ENCODE data around the gene TAF6. TPM values are rescaled to one million over a fixed set of nuclear protein-coding genes. Genes with fewer than 3 reads are reported as not detected.

The TAF6 gene
- total RNA-seq, 1 donor from 2014 or later = 34.9 TPM

DNA sequence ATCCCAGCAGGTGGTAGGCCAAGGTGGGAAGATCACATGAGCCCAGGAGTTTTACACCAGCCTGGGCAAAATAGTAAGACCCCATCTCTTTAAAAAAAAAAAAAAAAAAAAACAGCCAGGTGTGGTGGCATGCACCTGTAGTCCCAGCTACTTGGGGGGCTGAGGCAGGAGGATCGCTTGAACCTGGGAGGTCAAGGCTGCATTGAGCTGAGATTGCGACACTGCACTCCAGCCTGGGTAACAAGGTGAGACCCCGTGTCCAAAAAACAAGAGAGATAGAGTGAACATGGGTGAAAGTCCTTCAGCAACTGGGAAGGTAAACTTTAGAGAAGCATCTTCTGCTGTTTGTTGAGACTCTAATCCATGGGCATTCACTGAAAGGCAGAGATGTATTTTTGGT, 23.3 kb upstream of the TAF6 start:
- Histone ChIP-seq H3K4me3 (no peak overlapping the region), H3K36me3 (no peaks in the 10 kb centered on the region), H3K4me1 (no peaks in the 10 kb centered on the region), H3K27me3 (no peaks in the 10 kb centered on the region), H3K27ac (no peak overlapping the region), H3K9me3 (no peaks in the 10 kb centered on the region)
- no peak for DNase-seq
- no peak for ATAC-seq
- intact Hi-C loops (cut with DNase I) = no loop called here
- TF ChIP-seq CTCF (IDR thresholded peaks at IDR 0.05) = no peak

GRCh38 chr7:100141555-100141949, 22.4 kb upstream of the TAF6 start:
- no peak for TF ChIP-seq CTCF (IDR thresholded peaks at IDR 0.05)
- DNase-seq = no peak

DNA sequence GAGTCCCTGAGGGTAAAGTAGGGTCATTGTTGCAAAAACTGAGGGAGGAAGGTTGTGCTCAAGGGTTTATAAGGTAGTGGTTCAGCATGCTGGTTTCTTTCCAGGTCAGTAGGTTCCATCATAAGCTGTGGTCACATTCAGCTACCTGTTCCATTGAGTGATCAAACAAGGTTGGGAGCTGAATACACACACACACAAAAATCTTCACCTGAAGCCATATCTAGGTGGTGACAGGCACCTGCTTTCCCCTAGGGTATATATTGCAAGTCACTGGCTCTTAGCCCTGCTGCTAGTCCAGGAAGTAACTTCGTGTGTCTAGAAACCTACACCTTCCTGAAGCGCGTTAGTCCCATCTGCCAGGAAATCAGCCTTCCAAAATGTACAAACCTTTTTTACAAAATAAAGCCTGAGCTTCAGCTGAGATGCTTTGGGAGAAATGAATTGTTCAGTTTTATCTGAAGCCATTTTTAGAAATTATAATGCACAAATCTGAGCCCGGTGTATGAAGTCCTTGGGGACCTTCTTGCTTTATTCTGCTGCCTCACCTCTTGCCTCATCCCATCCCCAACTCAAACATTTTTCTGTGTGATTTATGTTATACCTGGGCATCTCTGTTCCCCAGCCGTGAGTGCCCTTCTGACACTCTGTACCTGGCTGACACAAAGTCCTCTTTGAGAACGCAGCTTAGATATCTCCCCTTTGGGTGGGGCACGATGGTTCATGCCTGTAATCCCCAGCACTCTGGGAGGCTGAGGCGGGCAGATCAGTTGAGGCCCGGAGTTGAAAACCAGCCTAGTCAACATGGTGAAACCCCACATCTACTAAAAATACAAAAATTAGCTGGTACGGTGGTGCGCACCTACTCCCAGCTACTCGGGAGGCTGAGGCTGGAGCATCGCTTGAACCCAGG, 18.9 kb upstream of the TAF6 start:
- Histone ChIP-seq H3K4me1 (no peaks in the 10 kb centered on the region), H3K4me3 (no peak overlapping the region), H3K36me3 (no peaks in the 10 kb centered on the region), H3K27ac (no peak overlapping the region), H3K9me3 (no peaks in the 10 kb centered on the region), H3K27me3 (no peaks in the 10 kb centered on the region)
- intact Hi-C loops (cut with DNase I) = loop anchor here (10.0 kb wide), 1 partner anchor 77 kb away; the partner anchor contains the start of gene PVRIG
- DNase-seq (no peak), ATAC-seq (no peak)
- no peak for TF ChIP-seq CTCF (IDR thresholded peaks at IDR 0.05)

More at GRCh38 chr7:100141555-100141949, 22.4 kb upstream of the TAF6 start:
- Histone ChIP-seq H3K4me3 (no peak overlapping the region), H3K27me3 (no peaks in the 10 kb centered on the region), H3K27ac (no peak overlapping the region), H3K36me3 (no peaks in the 10 kb centered on the region), H3K9me3 (no peaks in the 10 kb centered on the region), H3K4me1 (no peaks in the 10 kb centered on the region)
- intact Hi-C loops (cut with DNase I) = no loop called here
- ATAC-seq = no peak

- DNase-seq = no peak
- intact Hi-C loops (cut with DNase I) = loop anchor here (10.0 kb wide), 1 partner anchor 82 kb away; the partner anchor contains the start of gene PVRIG
These were observed 13.6 kb upstream of the TAF6 start for GRCh38 chr7:100132697-100133151.

GRCh38 chr7:100132126-100132525, 13.0 kb upstream of the TAF6 start:
- DNase-seq (no peak), ATAC-seq (no peak)
- Histone ChIP-seq H3K27me3 (no peaks in the 10 kb centered on the region), H3K36me3 (no peaks in the 10 kb centered on the region), H3K4me1 (peaks cover 6% of the 10 kb centered on the region), H3K9me3 (no peaks in the 10 kb centered on the region), H3K4me3 (no peak overlapping the region), H3K27ac (no peak overlapping the region)
- intact Hi-C loops (cut with DNase I) = loop anchor here (10.0 kb wide), 1 partner anchor 83 kb away; the partner anchor contains the start of gene PVRIG
- TF ChIP-seq CTCF (IDR thresholded peaks at IDR 0.05) = no peak

More at GRCh38 chr7:100132697-100133151, 13.6 kb upstream of the TAF6 start:
- no peaks in the 10 kb centered on the region for H3K9me3 ChIP-seq
- H3K36me3 ChIP-seq = no peaks in the 10 kb centered on the region
- TF ChIP-seq CTCF (IDR thresholded peaks at IDR 0.05) = peak; percentile 77
- H3K27ac ChIP-seq = no peak overlapping the region
- H3K27me3 ChIP-seq = no peaks in the 10 kb centered on the region
- peak; percentile 91 for ATAC-seq
- H3K4me3 ChIP-seq = no peak overlapping the region
- peaks cover 6% of the 10 kb centered on the region for H3K4me1 ChIP-seq
